DND-41 (cell line): ENCODE measurements around the gene WDR46.

ENCODE experiments used
- ATAC-seq: fragments of 200-7000 bp; cut with Tn5 transposase; 3 replicates; pipeline ENCODE4 v1.9.1; 2021; ENCODE audit warnings: low read depth; ENCODE audit not compliant: insufficient read depth
- DNase-seq: peaks from one replicate; pipeline ENCODE4 v3.0.0-alpha.2; 2020
- H2AFZ ChIP-seq: 2 replicates; pipeline ENCODE4 v1.6.0; 2012; ENCODE audit warnings: low read depth, low read length
- H3K27ac ChIP-seq: 2 replicates; pipeline ENCODE4 v1.5.1; 2012; ENCODE audit warnings: low read length, inconsistent platforms
- H3K27me3 ChIP-seq: fragments of 200-600 bp; sonication (generic); 2 replicates; pipeline ENCODE4 v1.6.0; 2012; ENCODE audit warnings: low read length, mild to moderate bottlenecking, inconsistent platforms; ENCODE audit not compliant: insufficient read depth, poor library complexity
- H3K36me3 ChIP-seq: 2 replicates; pipeline ENCODE4 v1.5.1; 2012; ENCODE audit warnings: low read length, inconsistent platforms; ENCODE audit not compliant: insufficient read depth
- H3K4me1 ChIP-seq: 2 replicates; pipeline ENCODE4 v1.5.1; 2012; ENCODE audit warnings: mild to moderate bottlenecking, low read length; ENCODE audit not compliant: insufficient read depth
- H3K4me2 ChIP-seq: 2 replicates; pipeline ENCODE4 v1.6.0; 2012; ENCODE audit warnings: mild to moderate bottlenecking, moderate library complexity, low read length, inconsistent platforms; ENCODE audit not compliant: insufficient read depth
- H3K4me3 ChIP-seq, 2 experiments: fragments of 200-600 bp in 1 of 2; shearing (Covaris generic) in 1 of 2; 2 replicates each; pipeline ENCODE4 v1.5.1; 2012 to 2016; ENCODE audit warnings: inconsistent platforms in 2 of 2, low read length in 2 of 2, mild to moderate bottlenecking in 2 of 2, low read depth in 1 of 2, moderate library complexity in 1 of 2
- H3K79me2 ChIP-seq: 2 replicates; pipeline ENCODE4 v1.6.0; 2012; ENCODE audit warnings: low read length, inconsistent platforms; ENCODE audit not compliant: insufficient read depth
- H3K9ac ChIP-seq: 2 replicates; pipeline ENCODE4 v1.6.0; 2012; ENCODE audit warnings: low read depth, mild to moderate bottlenecking, inconsistent platforms, low read length, moderate library complexity
- H3K9me3 ChIP-seq: 2 replicates; pipeline ENCODE4 v1.5.1; 2012; ENCODE audit warnings: low read length, moderate library complexity, mild to moderate bottlenecking, inconsistent platforms; ENCODE audit not compliant: insufficient read depth, severe bottlenecking
- H4K20me1 ChIP-seq: 2 replicates; pipeline ENCODE4 v1.6.0; 2012; ENCODE audit warnings: low read length; ENCODE audit not compliant: insufficient read depth
- EZH2 ChIP-seq: IDR thresholded peaks from 3 replicates; pipeline ENCODE4 v1.6.1; 2012; ENCODE audit warnings: borderline replicate concordance, low read depth, mild to moderate bottlenecking, moderate library complexity, low read length, inconsistent platforms; ENCODE audit not compliant: severe bottlenecking
- TF ChIP-seq, protein P1 (sequence below): IDR thresholded peaks from 2 replicates; pipeline ENCODE4 v1.5.1; 2012; ENCODE audit warnings: borderline replicate concordance, low read length, moderate library complexity, mild to moderate bottlenecking; ENCODE audit not compliant: poor library complexity, severe bottlenecking; ENCODE audit errors: extremely low read depth

Gene WDR46

GRCh38 chr6:33288921-33289783, at the start of gene WDR46, which contains the start of gene PFDN6:
Gene WDR46, minus strand, starts transcription at chr6:33289239. Its CDS starts 69 bp downstream, at chr6:33289170.
Gene PFDN6, plus strand, starts transcription at chr6:33289601. Its CDS starts 256 bp downstream, at chr6:33289857.
- H2AFZ ChIP-seq: peak within 1 kb of the TSS; percentile 91
- ATAC-seq (peak; percentile 96), DNase-seq (peak; percentile 89)
- TF ChIP-seq EZH2: no peak
- TF ChIP-seq, protein P1, sequence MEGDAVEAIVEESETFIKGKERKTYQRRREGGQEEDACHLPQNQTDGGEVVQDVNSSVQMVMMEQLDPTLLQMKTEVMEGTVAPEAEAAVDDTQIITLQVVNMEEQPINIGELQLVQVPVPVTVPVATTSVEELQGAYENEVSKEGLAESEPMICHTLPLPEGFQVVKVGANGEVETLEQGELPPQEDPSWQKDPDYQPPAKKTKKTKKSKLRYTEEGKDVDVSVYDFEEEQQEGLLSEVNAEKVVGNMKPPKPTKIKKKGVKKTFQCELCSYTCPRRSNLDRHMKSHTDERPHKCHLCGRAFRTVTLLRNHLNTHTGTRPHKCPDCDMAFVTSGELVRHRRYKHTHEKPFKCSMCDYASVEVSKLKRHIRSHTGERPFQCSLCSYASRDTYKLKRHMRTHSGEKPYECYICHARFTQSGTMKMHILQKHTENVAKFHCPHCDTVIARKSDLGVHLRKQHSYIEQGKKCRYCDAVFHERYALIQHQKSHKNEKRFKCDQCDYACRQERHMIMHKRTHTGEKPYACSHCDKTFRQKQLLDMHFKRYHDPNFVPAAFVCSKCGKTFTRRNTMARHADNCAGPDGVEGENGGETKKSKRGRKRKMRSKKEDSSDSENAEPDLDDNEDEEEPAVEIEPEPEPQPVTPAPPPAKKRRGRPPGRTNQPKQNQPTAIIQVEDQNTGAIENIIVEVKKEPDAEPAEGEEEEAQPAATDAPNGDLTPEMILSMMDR: no peak
- peak within 1 kb of the TSS; percentile 75 to 92 for H3K4me3 ChIP-seq
- peaks cover 43% of the 10 kb centered on the region for H3K79me2 ChIP-seq
- H3K9ac ChIP-seq: peak within 1 kb of the TSS; percentile 72
- H3K9me3 ChIP-seq: no peaks in the 10 kb centered on the region
- H3K36me3 ChIP-seq: peaks cover 68% of the 10 kb centered on the region
- peak within 1 kb of the TSS; percentile 88 for H3K27ac ChIP-seq
- peaks cover 35% of the 10 kb centered on the region for H3K4me1 ChIP-seq
- no peaks in the 10 kb centered on the region for H4K20me1 ChIP-seq
- H3K4me2 ChIP-seq: peak within 1 kb of the TSS; percentile 91
- H3K27me3 ChIP-seq: no peaks in the 10 kb centered on the region

DNA sequence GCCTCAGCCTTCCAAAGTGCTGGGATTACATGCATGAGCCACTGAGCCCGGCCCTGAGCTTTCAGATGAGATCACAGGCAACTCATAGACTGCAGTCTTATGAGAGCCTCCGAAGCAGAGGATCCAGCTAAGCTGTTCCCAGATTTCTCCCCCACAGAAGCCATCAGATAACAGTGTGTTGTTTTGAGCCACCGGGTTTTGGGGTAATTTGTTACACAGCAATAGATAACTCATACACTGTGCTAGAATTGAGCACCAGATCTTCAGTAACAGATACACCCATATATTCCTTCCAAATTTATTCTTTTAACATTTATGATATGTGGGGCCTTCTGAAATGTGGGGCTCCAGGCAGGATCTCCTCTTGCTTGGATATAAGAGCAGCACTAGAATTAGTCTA, 47.5 kb upstream of the WDR46 start:
- H3K27ac ChIP-seq: no peak overlapping the region
- H3K36me3 ChIP-seq: no peaks in the 10 kb centered on the region
- no peaks in the 10 kb centered on the region for H3K4me1 ChIP-seq
- DNase-seq (no peak), ATAC-seq (no peak)
- no peaks in the 10 kb centered on the region for H4K20me1 ChIP-seq
- no peak for TF ChIP-seq EZH2
- TF ChIP-seq, protein P1: no peak
- H3K4me3 ChIP-seq: no peak overlapping the region
- no peaks in the 10 kb centered on the region for H3K27me3 ChIP-seq
- H3K9ac ChIP-seq: no peak overlapping the region
- no peak overlapping the region for H2AFZ ChIP-seq
- no peaks in the 10 kb centered on the region for H3K9me3 ChIP-seq
- H3K79me2 ChIP-seq: no peaks in the 10 kb centered on the region
- H3K4me2 ChIP-seq: no peak overlapping the region

- H3K4me2 ChIP-seq: no peak overlapping the region
- TF ChIP-seq EZH2: no peak
- TF ChIP-seq, protein P1: no peak
- no peak for ATAC-seq
- no peak overlapping the region for H2AFZ ChIP-seq
- H3K36me3 ChIP-seq: no peaks in the 10 kb centered on the region
- H3K9me3 ChIP-seq: no peaks in the 10 kb centered on the region
- H3K27me3 ChIP-seq: no peaks in the 10 kb centered on the region
- H3K4me1 ChIP-seq: no peaks in the 10 kb centered on the region
- H3K27ac ChIP-seq: no peak overlapping the region
- H3K79me2 ChIP-seq: no peaks in the 10 kb centered on the region
- no peak for DNase-seq
- no peak overlapping the region for H3K9ac ChIP-seq
- H3K4me3 ChIP-seq: no peak overlapping the region
- no peaks in the 10 kb centered on the region for H4K20me1 ChIP-seq
Measured at GRCh38 chr6:33335916-33336315, 46.9 kb upstream of the WDR46 start.
